Fibroblast of the aortic adventitia (primary cell): ENCODE measurements around the gene IBTK. TPM values are rescaled to one million over a fixed set of nuclear protein-coding genes. Genes with fewer than 3 reads are reported as not detected.
A peak's percentile ranks its signal among the peaks of the same experiment; 100 is the strongest.

Experiments
- DNase-seq: peaks from one replicate; pipeline ENCODE4 v3.0.0-alpha.2; 2010; ENCODE audit warnings: low read depth
- H3K4me3 ChIP-seq: 2 replicates; pipeline ENCODE4 v1.5.1; 2011; ENCODE audit warnings: low read depth, mild to moderate bottlenecking, control low read depth, low read length, moderate library complexity
- total RNA-seq: library from RNA; depleted of rRNA; stranded (reverse); fragments of >200 nt; gene quantifications from 2 replicates; pipeline ENCODE4 v1.2.3, GENCODE V29; 2012; ENCODE audit warnings: low replicate concordance
- TF ChIP-seq, protein P1 (sequence below): IDR thresholded peaks from 2 replicates; pipeline ENCODE4 v1.5.1; 2011; ENCODE audit warnings: mild to moderate bottlenecking, low read length, control low read depth, inconsistent platforms; ENCODE audit not compliant: insufficient read depth

The IBTK gene
- total RNA-seq, 1 donor = 69.3 TPM

DNA sequence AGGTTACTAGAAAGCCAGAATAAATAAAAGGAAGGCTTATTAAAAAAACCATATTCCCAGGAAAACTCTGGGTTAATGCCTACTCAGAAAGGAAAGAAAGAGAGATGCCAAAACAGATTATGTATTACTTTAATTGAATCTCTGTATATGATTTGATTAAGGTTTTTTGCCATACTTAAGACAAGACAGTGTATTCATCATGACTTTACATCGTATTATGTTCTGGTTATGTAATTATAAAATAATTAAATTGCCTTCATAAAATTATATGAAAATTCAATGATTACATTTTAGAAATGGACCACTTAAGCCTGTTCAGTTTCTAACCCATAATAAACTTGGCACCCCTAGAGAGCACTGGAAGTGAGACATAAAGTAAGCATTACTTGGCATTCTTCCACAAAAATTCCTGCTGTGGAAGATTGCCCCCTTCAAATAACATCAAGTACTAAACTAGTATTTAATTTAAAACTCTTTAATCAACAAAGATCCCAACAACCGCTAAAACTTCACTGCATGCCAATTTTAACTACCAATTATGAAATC lies 20.8 kb upstream of the IBTK start:
- no peak overlapping the region for H3K4me3 ChIP-seq
- DNase-seq = peak; percentile 59
- TF ChIP-seq, protein P1, sequence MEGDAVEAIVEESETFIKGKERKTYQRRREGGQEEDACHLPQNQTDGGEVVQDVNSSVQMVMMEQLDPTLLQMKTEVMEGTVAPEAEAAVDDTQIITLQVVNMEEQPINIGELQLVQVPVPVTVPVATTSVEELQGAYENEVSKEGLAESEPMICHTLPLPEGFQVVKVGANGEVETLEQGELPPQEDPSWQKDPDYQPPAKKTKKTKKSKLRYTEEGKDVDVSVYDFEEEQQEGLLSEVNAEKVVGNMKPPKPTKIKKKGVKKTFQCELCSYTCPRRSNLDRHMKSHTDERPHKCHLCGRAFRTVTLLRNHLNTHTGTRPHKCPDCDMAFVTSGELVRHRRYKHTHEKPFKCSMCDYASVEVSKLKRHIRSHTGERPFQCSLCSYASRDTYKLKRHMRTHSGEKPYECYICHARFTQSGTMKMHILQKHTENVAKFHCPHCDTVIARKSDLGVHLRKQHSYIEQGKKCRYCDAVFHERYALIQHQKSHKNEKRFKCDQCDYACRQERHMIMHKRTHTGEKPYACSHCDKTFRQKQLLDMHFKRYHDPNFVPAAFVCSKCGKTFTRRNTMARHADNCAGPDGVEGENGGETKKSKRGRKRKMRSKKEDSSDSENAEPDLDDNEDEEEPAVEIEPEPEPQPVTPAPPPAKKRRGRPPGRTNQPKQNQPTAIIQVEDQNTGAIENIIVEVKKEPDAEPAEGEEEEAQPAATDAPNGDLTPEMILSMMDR = no peak

DNA sequence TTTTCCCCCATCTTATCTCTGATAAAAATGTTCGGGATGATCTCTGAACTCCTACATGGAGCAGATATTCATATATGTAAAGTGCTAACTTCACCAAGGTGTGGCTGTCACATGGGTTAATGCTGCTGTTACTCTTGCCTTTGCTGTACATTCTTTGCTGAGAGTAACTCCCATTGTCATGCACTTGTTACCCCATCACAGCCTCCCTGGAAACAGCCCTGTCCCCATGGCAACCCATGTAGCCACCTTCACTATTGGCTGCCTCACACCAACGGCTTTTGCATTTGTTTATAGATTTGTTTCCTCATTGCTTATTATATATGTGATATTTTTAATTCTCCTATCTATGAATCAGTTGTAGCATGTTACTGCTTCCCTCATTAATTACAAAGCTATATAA lies 17.3 kb upstream of the IBTK start:
- TF ChIP-seq, protein P1 = no peak
- H3K4me3 ChIP-seq = no peak overlapping the region
- no peak for DNase-seq

DNA sequence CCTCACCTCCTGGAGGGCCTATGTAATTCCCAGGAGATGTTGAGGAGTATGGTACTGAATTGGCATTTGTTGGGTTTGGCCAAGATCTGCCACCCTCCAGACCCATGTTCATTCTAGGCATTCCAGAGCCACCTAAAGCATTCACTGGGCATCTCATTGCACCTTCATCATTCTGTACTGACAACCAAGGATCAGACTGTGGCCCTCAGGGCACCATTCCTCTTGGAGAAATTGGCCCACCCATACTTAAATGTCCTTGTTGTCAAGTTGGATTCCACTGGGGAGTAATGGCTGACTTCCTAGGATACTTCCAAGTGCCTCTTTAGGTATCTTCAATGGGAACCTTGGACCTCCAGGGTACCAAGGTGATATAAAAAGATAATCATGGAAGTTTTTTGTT lies 16.8 kb upstream of the IBTK start:
- H3K4me3 ChIP-seq = no peak overlapping the region
- TF ChIP-seq, protein P1 = no peak
- DNase-seq = no peak

DNA sequence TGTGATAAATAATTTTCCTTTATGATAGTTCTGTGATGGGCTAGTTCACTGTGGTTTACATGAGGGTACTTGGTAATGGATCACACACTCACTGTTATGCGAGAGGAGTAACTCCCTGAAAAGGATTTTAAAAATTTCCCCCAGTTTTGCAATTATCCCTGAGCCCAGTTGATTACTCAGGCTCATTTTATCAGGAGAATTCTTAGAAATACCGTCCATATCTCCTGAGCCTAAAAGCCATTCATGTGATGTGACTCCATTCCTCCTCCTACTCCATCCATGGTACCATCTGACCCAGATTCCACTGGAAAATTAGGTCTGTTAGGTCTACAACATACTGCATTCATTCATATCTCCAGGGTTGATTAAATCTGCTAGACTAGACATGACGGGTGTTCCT lies 16.4 kb upstream of the IBTK start:
- no peak for DNase-seq
- no peak overlapping the region for H3K4me3 ChIP-seq
- TF ChIP-seq, protein P1 = no peak

DNA sequence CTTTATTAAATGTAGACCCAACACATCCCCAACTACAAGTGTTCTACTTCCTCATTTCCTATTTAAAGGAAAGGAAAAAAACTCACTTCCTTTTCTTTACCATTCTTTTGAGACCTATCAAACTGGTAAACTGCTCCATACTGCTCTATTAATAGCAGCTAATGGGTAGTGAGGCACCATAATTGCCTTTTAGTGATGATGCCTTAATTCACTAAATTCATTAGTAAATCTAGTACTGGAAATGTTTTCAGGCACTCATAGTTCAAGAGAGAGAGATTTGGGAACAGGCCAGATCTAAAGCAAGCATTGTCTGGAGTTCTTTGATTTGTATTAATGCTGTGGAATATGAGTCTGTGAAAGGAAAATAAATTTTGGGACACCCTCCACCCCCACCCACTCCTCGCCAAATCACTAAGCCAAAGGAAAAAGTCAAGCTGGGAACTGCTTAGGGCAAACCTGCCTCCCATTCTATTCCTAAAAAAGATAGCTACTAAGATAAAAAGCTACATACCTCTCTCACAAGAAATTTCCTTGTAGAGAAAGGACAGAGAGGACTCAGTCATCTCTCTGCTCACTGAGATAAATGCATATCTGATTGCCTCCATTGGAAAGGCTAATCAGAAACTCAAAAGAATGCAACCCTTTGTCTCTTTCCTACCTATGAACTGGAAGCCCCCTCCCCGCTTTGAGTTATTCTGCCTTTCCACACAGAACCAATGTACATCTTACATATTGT lies 13.6 kb upstream of the IBTK start:
- H3K4me3 ChIP-seq = no peak overlapping the region
- TF ChIP-seq, protein P1 = no peak
- DNase-seq = peak; percentile 54

DNA sequence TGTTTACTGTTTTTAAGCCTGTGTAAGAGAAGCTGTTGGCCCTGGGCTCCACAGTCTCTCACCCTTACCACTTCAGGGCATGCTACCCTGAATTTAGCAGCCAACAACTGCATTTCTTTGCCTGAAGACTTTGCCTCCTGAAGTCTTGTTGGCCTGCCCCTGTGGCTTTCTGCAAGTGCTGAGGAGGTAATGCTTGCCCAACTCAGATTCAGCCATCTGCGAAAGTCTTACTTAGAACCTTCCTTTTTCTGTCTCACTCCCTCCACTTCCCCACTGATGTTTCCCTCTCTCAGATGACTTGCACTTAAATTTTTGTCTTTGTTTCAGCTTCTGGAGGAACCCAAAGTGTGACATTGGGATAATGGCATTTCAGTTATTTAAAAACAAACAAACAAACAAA lies 11.8 kb upstream of the IBTK start:
- TF ChIP-seq, protein P1 = no peak
- DNase-seq = no peak
- no peak overlapping the region for H3K4me3 ChIP-seq
